NCI-H446 (cell line): Measurements from ENCODE around the gene ENDOV.
A peak's percentile ranks its signal among the peaks of the same experiment; 100 is the strongest.

ENCODE experiments used
- DNase-seq, 2 experiments: peaks; one replicate each; lab custom pipeline; 2025; lab: John Stamatoyannopoulos, UW

The ENDOV gene

DNA sequence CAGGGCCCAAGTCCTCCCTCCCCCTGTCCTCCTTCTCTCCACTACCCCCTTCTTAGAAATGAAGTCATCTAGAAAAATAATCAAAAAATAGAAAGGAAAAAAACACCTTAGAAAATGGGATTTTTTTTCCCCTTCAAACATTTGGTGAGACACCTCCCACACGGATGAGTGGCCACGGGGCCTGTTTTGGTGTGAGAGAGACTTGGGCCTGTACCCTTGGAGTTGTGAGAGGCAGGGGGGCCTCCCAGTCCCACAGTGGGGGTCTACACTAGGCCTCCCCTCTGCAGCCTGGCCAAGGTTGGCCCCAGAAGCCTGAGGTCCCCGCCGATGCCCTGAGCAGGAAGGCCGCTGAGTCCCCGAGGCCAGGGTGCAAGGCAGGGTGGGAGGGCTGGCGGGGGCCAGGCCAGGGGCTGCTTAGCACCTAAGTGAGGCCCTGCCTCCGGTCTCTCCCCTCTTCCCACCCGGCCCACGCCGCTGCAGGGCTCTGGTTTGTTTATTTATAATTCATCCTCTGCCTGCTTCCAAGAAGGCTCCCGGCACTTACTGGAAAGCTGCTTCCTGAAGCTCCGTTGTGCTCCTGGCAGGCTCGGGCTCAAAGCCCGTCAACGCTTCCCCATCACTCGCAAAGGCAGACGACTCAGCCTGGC is 35.1 kb downstream of the ENDOV start:
- DNase-seq, result peak in 1 of 2 experiments; percentile 52

DNA sequence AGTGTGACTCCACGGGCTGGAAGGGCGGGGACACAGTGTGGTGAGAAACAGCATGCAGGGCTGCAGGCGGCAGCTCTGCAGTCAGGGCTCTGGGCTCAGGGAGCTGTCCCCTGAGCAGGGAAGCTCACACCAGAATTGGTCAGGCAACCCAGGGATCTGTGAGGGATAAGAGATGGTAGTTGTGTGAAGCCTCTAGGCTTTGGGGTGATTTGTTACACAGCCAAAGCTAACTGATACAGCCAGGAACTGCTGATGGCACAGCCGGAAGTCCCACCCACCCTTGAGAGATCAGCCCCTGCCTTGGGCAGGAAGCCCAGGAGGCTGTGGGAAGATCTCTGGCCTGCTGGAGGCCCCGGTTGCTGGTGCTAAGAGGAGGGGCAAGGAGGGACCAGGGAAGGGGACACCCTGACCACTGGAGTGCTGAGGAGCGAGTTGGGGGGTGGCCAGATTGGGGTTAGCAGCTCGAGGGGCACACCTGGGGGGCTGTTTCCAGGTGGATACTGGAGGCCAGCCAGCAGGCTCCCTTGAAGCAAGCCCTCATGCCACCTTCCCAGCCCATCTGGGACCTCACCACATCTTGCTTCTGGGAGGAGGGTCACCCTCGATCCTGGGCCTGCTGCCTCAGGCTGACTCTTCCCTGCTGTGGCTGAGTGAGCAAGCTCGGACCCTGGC is 36.3 kb downstream of the ENDOV start:
- DNase-seq, result no peak

DNA sequence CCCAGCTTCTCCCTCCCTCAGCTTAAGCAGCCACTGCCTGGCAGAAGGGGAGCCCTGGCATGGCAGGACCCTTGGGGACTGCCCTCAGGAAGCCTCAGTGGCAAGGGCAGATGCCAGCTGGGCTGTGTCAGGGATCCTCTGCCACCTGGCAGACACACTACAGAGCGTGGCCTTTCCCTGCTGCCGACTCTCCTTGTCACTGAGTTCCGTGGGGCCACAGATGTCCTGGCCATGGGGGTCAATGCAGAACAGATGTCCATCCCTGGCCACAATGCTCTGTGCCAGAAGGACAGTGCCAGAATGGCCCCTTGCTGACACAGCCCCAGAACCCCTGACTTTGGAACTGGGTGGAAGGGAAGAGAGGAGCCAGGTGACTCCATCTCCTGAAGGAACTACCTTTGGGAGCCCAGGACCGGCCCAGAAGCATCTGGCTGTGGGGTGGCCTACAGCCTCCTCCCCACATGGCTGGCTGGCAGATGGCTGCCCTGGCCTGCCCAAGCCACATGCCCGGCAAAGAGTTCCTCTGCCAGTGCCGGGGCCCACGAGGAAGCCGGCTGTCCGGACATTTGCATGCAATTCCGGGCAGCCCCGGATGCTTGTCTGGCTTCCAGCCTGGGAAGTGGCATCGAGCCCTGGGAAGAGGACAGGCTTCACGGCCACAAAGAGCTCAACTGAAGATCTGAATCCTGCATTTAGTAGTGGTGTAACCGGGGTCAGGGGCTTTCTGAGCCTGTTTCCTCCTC is 37.4 kb downstream of the ENDOV start:
- peak; percentile 61 to 90 for DNase-seq

DNA sequence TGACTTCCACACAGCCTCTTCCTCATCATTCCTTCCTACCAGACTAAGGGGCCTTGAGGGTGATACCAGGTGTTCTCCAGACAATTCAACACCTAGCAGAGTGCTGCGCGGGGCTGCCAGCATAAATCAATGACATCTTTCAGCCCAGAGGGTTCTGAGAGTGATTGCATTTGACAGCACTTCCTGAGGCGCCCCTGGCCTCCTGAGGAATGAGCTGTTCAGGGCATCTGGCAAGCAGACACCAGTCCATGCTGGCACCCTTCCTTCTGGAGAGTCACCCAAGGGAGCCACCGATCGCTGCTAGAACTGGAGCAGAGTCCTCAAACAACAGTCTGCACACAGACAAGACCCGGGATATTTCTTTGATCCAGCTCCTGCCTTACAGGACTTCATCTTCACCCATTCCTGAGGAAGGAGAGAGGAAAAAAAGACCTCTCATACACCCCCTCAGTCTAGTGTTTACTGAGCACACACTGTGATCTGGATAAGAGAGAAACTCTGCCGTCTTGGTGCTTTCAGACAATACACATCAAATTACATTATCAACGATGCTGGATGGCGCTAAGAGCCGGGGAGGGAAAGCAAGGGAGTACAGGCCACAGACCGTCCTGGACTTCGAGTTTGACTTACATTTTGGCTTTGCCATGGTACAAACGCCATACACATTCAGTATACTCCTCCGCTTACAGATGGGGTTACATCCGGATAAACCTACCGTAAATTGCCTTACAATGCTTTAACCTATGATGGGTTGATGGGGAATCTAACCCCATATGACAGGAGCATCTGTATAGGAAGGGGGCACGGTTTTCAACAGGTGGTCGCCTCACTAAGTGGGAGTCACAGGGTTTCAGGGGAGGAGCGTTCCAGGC is 38.4 kb downstream of the ENDOV start:
- DNase-seq, result peak; percentile 55 to 84

DNA sequence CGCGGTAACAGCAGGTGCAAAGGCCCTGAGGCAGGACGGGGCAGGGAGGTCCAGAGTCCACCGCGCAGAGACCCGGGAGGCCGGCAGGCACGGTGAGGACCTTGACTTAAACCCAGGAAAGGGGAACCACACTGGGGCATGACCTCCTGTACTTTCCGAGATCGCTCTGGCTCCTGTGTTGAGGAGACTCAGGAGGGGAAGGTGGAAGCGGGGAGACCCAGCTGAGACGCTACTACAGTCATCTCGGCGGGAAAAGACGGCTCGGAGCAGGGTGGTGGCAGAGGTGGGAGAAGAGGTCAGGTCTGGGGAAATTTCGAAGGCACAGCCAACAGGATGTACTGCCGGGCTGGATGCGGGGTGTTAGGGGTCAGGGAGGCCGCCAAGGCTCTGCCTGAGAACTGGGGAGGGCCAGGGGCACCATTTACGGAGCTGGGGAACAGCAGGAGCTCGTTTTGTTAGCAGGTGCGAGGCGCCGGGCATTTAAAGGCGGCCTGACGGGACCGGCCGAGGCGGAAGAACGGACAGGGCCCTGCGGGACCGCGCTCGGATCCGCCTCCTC is 39.1 kb downstream of the ENDOV start:
- DNase-seq, result no peak

DNA sequence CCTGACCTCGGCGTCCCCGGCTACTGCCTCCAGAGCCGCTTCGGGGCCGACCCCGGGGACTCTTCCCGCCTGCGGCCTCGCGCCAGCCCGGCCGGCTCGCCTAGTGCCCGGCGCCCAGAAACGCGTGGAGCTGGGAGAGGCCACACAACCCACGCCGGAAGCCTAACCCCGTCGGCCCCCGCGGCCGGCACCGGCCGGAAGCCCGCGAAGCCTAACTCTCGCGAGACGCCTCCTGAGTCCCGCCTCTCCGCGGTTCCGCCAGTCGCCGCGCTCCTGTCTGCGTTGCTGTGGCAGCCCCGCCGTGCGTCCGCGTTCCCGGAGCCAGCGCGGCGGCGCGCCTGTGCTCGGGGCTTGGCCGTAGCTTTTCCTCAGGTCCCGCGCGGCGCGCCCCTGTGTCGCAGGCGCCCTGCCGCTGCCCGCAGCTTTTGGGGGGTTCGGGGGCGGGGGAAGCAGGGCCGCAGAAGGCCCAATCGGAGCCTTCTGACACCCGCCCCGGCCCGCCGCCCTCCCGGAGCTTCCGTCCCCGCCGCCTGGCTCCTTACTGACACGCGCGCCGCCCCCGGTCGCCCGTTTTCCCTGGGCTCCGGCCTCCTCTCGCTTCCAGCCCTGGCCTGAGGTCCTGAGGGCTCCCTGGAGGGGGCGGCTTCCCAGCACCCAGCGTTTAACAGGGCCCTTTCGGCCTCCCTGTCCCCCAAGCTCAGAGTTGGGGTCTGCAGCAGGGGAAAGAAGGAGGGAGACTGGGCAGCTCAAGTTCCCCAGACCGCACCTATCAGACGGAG is 39.8 kb downstream of the ENDOV start:
- peak; percentile 94 to 99 for DNase-seq

DNA sequence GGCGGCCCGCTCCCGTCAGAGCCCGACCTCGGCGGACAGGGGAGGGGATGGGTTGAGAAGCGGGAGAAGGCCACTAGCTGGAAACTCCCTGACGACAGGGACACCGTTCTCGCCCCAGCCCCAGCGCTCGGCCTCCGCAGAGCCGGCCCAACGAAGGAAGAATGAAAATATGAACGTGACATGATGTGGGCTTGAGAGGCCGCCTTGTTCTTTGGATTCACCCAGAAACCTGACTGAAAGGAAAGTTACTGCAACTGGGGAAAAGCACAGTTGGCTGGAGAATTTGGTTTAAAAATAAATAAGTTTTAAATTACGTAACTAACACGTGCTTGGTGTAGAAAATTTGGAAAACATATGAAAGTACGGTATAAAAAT is 40.4 kb downstream of the ENDOV start:
- no peak for DNase-seq

DNA sequence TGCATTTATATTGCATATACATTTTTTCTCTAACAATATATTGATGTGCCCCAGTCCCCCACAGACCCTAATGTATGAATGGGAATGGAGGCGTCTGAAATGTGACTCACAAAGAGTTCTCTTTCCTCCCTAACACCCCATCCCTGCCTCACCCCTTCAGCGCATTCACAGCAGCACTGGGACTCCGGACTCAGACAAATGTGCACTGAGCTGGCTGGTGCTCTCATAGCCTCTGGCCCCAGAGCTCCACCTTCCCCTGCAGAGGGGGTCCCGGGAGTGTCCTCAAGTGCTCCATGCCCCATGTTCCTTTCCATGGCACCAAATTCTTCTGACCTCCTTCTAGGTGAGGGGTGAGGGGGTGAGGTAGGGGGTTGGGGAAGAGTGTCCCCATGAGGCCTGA is 40.8 kb downstream of the ENDOV start:
- DNase-seq, result peak in 1 of 2 experiments; percentile 22

DNA sequence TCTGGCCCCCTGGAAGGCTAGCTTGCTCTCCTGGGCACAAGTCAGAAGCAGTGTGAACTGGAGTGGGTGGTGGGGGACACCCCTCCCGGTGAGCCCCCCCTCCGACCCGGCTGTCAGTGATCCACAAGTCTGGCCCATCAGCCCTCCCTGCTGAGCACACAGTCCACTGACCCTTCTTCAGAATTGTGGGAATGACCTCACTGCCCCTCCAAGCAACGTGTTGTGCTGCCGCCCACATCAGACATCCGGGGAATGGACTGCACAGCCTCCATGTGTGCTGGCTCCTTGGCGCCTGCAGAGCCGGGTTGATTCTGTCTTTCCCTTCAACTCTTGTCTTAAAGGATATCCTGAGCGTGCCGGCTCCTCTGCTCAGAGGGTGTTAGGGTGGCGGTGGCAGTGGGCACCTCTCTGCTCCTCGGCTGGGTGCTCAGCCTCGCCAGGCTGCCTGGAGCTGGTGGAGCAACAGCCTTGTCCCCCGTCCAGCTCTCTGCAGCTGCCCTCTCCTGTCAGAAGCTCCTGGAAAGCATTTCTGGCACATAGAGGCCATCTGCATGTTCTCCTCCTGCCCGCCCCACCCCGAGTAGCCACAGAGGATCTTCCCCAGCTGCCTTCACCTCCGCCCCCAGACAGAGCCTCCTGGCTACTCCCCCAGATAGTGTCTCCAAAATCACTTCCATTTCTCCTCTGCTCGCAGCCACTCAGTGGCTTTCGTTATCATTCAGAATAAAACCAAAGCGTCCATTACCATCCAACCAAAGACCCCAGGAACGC is 41.7 kb downstream of the ENDOV start:
- DNase-seq, result no peak

DNA sequence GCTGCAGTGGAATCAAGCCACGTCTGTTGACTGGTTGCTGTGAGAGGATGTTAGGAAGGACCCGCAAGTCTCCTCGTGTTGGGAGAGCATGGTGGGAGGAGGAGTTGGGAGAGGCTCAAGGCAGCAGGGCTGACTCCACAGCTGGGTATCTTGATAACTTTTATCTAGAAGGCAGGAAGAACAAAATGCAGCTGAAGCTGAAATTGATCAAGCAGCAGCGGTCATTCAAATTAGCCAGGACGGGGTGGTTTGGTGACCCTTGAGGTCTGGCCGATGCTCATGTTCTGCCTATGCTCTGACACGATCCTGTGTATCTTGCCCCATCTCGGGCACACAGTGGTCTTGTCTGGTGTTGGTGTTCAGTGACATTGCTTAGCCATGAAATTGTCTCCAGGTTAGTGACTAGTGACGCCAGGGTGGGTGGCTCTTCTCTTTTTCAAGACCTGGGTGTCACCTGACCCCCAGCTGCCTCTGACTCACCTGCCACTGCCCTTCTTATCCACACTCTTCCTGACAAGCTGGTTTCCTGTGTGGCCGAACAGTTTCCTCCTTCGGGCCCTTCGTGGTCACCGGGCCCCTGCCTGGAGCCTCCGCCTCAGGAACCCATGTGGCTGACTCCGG is 42.4 kb downstream of the ENDOV start:
- DNase-seq, result no peak

DNA sequence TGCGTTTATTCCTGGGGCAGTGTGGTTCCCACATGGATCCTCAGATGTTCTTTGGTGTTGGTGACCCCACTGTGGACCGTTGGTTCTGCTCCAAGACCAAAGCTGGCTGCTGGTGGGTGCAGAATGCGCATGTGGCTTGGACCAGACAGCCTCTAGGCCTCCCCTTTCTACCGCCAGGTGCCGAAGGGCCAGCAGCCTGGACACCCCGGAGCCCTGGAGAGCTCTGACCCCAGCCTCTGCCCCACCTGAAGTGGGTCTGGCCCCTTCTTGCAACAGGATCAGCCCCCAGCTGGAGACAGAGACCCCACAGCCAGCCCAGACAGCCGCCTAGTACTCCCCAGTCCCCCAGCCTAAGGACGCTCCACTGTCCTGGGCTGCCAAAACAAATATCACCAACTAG is 43.0 kb downstream of the ENDOV start:
- DNase-seq, result no peak

DNA sequence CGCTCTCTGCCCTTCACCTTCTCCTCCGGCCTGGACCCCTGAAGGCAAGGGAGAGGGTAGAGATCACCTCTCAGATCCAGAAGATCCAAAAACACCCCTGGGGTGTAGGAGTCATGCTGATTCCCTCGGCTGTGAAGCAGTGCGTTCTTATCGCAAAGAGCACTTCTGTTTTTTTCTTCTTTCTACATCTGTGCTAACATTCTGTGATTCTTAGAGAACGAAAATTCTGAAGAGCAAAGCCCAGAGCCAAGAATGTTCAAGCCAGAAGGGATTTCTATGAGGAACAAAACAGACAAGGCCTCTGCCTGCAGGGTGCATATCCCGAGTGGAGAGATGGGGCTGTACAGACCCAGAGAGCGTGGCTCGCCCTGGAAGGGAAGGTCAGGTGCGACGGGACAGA is 44.3 kb downstream of the ENDOV start:
- no peak for DNase-seq

DNA sequence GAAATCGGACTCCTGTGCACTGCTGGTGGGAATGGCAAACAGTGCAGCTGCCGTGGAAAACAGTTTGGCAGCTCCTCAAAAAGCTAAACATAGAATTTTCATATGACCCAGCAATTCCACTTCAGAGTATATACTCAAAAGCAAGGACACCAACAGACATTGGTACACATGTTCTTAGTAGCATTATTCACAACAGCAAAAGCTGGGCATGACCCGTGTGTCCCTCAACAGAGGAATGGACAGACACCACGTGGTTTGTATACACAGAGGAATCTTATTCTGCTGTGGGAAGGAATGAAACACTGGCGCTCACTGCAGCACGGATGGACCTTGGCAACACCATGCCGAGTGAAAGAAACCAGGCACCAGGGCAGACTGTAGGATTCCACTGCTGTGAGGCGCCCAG is 45.5 kb downstream of the ENDOV start:
- no peak for DNase-seq

DNA sequence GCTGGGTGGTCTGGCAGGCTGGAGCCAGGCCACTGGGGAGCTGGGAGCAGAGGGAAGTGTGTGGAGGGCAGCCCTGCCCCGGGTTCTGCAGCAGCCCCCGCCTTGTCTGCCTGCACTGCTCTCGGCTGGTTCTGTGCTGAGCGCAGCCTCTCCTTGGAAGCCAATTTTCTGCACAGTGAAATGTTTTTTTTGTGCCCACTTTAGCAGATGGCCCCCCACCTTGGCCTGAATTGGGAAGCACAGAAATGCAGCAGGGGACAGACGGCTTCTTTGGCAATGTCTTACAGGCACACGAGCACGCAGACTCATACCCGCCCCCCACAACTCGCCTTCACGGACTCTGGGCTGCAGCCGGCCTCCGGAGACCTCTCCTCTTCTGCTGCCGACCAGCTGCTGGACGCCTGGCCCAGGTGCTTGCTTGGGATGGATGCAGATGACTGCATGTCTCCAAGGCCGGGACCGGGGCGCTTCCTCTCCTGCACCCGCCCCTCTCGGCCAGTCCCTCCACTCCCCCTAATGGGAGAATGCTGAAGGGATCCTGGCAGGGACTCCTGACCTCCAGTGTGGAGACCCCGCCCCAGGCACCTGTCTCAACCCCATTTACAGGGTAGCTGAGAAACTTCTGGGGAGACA is 46.7 kb downstream of the ENDOV start:
- peak in 1 of 2 experiments; percentile 72 for DNase-seq

DNA sequence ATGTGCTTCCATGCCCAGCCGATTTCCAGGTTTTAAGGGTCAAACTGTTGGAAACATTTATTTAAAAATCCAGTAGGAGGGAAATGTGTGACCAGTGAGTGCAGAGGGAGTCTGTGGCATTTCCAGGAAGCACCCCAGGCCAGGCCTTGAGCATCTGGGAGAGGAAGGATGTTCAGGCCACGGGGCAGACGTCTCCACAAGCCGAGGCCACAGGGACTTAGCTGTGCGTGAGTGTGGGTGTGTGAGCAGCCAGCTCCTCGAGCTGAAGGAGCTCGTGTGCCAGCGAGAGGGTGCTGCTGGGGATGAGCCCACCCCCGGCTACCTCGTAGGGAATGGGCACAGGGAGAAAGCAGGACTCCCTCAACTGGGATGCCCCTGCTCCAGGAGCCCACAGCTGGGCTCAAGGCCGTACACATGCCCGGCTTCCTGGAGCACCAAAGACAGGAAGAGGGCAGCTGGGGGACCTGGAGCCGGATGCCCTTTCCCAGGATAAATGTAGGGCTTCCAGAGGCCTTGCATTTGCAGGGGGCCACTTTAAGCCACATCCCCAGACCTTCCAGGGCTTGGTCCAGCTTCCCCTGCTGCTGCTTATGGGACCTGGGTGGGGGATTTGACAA is 48.9 kb downstream of the ENDOV start:
- DNase-seq, result no peak

DNA sequence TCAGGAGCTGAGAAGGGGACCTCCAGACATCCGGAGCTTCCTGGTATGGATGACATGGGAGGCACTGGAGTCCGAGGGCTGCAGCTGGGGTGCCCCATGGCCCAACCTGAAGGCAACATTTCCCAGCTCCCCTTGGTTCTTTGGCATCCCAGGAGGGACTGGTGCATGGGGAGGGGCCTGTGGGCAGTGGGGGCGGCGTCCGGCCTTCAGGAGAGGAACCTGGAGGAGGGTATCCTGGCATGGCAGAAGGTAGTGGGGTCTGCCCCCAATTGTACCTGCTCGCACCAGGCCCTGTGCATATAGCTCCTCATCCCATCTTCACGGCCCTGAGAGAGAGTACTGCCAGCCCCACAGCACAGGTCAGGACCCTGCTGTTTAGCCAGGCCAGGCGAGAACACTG is 49.5 kb downstream of the ENDOV start:
- DNase-seq, result no peak

DNA sequence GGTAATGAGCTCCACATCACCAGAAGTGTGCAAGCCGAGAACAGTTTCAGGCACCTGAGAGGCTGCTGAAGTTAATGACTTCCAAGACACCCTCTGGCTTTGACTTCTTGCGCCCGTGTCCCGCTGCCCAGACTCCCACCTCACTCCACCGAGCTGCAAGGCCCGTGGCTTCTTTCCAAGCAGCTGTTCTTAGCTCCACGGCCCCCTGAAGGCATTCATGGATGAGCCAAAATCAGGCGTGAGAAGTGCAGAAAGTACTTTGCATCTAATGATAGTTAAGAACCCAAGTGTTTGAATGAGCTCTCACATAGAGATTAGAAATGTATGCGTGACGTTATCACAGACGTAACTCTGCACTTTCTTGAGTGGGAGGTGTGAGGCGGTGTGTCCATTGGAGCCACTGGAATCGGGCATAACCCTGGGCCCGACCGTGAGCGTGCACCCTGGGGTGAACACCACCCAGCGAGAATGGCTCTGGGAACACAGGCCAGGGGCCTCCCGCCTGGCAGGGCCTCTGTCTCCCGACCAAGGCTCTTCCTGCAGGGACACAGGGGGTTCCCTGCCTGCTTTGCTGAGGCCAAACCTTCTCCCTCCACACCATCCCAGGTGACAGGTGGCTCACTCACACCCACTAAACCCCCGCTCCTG is 50.5 kb downstream of the ENDOV start:
- DNase-seq, result no peak

DNA sequence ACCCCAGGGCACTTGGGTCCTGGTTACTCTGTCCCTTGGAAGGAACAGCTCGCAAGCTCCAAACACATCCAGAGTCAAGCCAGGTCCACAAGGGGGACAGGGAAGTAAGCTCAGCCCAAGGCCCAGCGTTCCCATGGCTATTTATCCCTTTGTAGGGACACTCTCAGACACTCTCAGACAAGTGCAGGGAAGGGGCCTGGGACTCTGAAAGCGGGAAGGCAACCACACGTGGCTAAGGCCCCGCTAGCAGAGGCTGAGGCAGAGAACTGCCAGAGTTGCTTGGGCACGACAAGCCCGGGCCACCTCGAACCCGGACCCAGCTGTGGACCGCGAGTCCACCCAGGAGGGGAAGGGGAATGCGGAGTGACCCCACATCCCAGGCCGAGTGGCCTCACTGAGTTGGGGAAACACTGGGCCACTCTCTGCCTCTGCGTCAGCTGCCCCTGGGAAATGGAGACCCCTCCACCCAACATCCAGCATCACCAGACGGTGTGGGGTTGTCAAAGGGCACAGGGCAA is 51.3 kb downstream of the ENDOV start:
- DNase-seq, result no peak
